Ishikawa (cell line): ENCODE data around the gene FLT1.

ENCODE experiments used
- CEBPB ChIP-seq: IDR thresholded peaks from 2 replicates; pipeline ENCODE4 v1.6.1; 2012
- CREB1 ChIP-seq: IDR thresholded peaks from 2 replicates; pipeline ENCODE4 v1.6.1; 2012; ENCODE audit warnings: low read depth
- EGR1 ChIP-seq: IDR thresholded peaks from 2 replicates; pipeline ENCODE4 v1.6.1; 2012
- EP300 ChIP-seq: IDR thresholded peaks from 2 replicates; pipeline ENCODE4 v1.6.1; 2012; ENCODE audit warnings: borderline replicate concordance
- FOXM1 ChIP-seq: IDR thresholded peaks from 2 replicates; pipeline ENCODE4 v1.6.1; 2012; ENCODE audit warnings: low read depth, borderline replicate concordance
- NFIC ChIP-seq: IDR thresholded peaks from 2 replicates; pipeline ENCODE4 v1.6.1; 2012
- RAD21 ChIP-seq: IDR thresholded peaks from 2 replicates; pipeline ENCODE4 v1.6.1; 2012; ENCODE audit warnings: low read depth
- REST ChIP-seq: IDR thresholded peaks from 2 replicates; pipeline ENCODE4 v1.6.1; 2012; ENCODE audit warnings: low read depth, mild to moderate bottlenecking
- TAF1 ChIP-seq: IDR thresholded peaks from 2 replicates; pipeline ENCODE4 v1.6.1; 2012; ENCODE audit warnings: low read depth, mild to moderate bottlenecking
- TCF12 ChIP-seq: IDR thresholded peaks from 2 replicates; pipeline ENCODE4 v1.6.1; 2012; ENCODE audit warnings: low read depth
- TEAD4 ChIP-seq: IDR thresholded peaks from 2 replicates; pipeline ENCODE4 v1.6.1; 2012
- USF1 ChIP-seq: IDR thresholded peaks from 2 replicates; pipeline ENCODE4 v1.6.1; 2012
- YY1 ChIP-seq: IDR thresholded peaks from 2 replicates; pipeline ENCODE4 v1.6.1; 2012; ENCODE audit warnings: low read depth
- ZBTB7A ChIP-seq: IDR thresholded peaks from 2 replicates; pipeline ENCODE4 v1.6.1; 2012; ENCODE audit warnings: low read depth
- TF ChIP-seq, protein P1 (sequence below): IDR thresholded peaks from 2 replicates; pipeline ENCODE4 v1.6.1; 2012

The FLT1 gene

GRCh38 chr13:28463481-28463880 lies 31.4 kb downstream of the FLT1 start:
- TF ChIP-seq CEBPB: no peak
- no peak for TF ChIP-seq TAF1
- no peak for TF ChIP-seq FOXM1
- no peak for TF ChIP-seq CREB1
- no peak for TF ChIP-seq NFIC
- TF ChIP-seq, protein P1, sequence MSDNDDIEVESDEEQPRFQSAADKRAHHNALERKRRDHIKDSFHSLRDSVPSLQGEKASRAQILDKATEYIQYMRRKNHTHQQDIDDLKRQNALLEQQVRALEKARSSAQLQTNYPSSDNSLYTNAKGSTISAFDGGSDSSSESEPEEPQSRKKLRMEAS: no peak
- no peak for TF ChIP-seq RAD21
- no peak for TF ChIP-seq USF1
- no peak for TF ChIP-seq REST
- TF ChIP-seq EP300: no peak
- no peak for TF ChIP-seq EGR1
- TF ChIP-seq ZBTB7A: no peak
- no peak for TF ChIP-seq YY1

DNA sequence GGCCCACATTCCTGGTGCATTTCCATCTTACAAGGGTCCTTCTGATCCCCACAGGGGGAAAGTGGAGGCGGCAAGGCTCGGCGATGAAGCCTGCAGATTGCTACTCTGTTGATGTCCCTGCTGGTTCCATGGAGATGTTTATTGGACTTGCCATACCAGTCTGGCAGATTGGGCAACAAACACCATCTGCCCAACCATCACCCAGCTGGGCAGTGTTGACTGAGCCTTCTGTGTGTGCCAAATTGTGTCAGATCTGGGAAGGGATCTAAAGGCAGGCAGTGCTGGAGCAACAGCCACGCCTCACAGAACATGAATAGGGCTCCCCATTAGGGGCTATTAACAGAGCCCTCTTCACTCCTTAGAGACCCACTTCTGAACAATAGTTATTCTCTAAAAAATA lies 35.0 kb downstream of the FLT1 start:
- TF ChIP-seq USF1 (no peak), TEAD4 (no peak), CEBPB (no peak), CREB1 (no peak), RAD21 (no peak), TAF1 (no peak), NFIC (no peak)

DNA sequence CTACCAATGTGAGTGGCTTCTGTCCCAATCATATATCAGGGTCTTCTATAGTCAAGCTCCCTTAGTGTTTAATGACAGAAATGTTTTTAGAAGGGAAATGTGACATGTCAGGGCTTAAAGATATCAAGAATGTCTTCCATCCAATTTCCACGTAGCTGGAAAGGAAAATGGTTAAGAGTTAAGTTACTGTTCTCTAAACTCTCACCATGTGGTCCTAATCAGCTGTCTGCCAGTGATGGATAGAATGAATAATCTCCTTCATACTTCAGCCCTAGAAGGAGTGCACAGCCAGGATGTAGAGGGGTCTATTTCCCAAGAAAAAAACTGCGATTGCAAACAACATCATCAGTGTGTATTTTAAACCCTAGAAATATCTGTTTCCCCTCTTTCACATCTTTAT lies 36.3 kb downstream of the FLT1 start:
- no peak for TF ChIP-seq TEAD4
- TF ChIP-seq EGR1: no peak
- no peak for TF ChIP-seq USF1
- TF ChIP-seq RAD21: no peak
- TF ChIP-seq CEBPB: no peak
- no peak for TF ChIP-seq TCF12
- TF ChIP-seq EP300: no peak
- no peak for TF ChIP-seq REST
- no peak for TF ChIP-seq ZBTB7A
- no peak for TF ChIP-seq CREB1
- TF ChIP-seq NFIC: no peak
- TF ChIP-seq TAF1: no peak
- no peak for TF ChIP-seq YY1
- TF ChIP-seq, protein P1: no peak
- TF ChIP-seq FOXM1: no peak

DNA sequence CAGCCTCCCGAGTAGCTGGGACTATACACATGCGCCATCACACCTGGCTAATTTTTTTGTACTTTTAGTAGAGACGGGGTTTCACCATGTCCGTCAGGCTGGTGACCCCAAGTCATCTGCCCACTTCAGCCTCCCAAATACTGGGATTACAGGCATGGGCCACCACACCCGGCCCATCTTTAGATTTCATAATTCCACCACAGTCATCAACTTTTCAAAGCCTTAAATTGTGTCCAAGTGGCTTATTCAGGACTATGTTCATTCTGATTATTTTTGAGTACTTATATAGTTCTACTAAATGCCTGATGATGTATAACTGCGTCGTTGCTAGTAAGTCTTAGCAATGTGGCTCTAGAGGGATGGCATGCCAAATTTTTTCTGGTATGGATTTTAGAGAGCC lies 36.9 kb downstream of the FLT1 start:
- TF ChIP-seq USF1: no peak
- TF ChIP-seq, protein P1: no peak

- TF ChIP-seq NFIC (no peak), REST (no peak), EP300 (no peak), ZBTB7A (no peak), RAD21 (no peak), USF1 (no peak)
- TF ChIP-seq, protein P1: no peak
Measured at GRCh38 chr13:28457521-28457920, 37.4 kb downstream of the FLT1 start.
